ENCODE measurements around the gene ASB1.

DNA sequence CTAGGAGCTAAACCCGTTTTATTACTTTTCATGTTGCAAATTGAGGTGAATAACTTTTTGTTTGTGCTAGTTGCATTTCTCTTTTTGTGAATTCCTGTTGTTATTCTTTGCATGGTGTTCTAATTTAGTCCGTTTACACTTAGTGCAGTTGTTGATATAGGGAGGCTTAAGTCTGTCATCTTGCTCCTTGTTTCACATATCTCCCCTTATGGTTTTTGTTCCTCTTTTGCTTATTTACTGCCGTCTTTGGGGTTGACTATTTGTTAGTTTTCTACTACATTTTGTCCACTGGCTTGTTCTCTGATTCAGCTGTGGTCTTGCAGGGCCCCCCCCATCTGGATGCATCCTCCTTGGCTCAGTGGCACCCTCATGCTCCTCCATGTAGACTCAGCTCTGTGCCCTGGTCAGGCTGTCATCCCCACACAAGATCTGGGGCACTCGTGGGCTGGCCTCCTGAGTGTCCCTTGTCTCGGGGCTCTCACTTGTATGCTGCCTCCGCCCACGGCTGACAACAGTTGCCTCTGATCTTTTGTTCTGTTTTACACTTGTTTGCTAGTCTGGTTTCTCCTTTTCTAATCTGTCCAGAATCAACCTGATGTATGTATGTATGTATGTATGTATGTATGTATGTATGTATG is 42.9 kb upstream of the ASB1 start:
- TF ChIP-seq, protein P1, sequence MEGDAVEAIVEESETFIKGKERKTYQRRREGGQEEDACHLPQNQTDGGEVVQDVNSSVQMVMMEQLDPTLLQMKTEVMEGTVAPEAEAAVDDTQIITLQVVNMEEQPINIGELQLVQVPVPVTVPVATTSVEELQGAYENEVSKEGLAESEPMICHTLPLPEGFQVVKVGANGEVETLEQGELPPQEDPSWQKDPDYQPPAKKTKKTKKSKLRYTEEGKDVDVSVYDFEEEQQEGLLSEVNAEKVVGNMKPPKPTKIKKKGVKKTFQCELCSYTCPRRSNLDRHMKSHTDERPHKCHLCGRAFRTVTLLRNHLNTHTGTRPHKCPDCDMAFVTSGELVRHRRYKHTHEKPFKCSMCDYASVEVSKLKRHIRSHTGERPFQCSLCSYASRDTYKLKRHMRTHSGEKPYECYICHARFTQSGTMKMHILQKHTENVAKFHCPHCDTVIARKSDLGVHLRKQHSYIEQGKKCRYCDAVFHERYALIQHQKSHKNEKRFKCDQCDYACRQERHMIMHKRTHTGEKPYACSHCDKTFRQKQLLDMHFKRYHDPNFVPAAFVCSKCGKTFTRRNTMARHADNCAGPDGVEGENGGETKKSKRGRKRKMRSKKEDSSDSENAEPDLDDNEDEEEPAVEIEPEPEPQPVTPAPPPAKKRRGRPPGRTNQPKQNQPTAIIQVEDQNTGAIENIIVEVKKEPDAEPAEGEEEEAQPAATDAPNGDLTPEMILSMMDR (IDR thresholded peaks at IDR 0.05): no peak
- no peak for TF ChIP-seq POLR2AphosphoS5 (IDR thresholded peaks at IDR 0.05; ENCODE audit: insufficient read depth in 1 of 2, low read depth in 1 of 2)

Measured in vagina (tissue), 2 donors.